GM21576 (cell line): ENCODE results near the gene MYCBP2.
"Not testable (repeated sequence)": the region's sequence is repeated elsewhere in the genome, so short reads cannot be mapped to it uniquely, and the experiment has no call there.

Source experiments
- ATAC-seq: cut with Tn5 transposase; IDR thresholded peaks from one replicate; pipeline ENCODE4 v1.9.1; 2021; ENCODE audit warnings: mild to moderate bottlenecking, moderate library complexity; ENCODE audit not compliant: unreplicated experiment

The MYCBP2 gene

DNA sequence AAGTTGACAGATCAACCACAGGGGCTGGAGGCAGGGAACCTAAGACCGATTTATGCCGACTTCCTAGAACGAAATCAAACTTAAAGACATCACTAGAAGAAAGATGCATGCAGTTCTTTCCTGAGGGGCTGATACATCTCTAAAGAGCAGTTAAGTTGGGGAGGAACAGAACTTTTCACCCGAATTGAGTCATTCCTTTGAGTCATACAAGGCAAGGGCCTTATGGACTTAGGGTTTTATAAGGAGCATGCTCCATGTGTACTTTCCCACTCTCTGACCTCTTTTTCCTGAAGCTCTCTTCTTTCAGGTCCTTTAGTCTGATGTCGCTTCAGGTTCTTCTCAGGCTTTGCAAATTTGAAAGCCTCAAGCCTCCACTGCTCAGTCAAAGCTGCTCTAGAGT, 292.0 kb downstream of the MYCBP2 start:
- ATAC-seq = no peak

DNA sequence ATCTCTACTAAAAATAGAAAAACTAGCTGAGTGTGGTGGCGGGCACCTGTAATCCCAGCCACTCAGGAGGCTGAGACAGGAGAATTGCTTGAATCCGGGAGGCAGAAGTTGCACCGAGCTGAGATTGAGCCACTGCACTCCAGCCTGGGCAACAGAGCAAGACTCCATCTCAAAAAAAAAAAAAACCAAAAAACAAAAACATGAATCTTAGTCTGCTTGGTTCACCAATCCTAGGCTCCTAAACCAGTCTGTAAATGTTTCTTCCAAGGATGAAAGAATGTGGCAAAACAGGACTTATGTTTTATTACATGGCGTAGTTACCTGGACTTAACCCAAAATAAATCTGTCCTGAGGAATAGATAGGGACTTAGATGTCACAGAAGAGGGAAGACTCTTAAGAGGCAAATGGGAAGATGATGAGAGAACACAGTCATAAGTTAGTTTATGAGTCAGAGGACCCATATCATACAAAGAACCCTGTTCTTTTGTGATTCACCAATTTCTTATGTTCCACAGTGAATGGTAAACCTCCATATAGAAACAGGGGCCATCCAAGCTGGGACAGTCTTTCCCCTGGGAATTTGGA, 293.1 kb downstream of the MYCBP2 start:
- ATAC-seq = no peak

- ATAC-seq = no peak
Observed at GRCh38 chr13:77031656-77032243, 295.1 kb downstream of the MYCBP2 start.

- no peak for ATAC-seq
Observed at GRCh38 chr13:77029436-77029835, 297.5 kb downstream of the MYCBP2 start.

DNA sequence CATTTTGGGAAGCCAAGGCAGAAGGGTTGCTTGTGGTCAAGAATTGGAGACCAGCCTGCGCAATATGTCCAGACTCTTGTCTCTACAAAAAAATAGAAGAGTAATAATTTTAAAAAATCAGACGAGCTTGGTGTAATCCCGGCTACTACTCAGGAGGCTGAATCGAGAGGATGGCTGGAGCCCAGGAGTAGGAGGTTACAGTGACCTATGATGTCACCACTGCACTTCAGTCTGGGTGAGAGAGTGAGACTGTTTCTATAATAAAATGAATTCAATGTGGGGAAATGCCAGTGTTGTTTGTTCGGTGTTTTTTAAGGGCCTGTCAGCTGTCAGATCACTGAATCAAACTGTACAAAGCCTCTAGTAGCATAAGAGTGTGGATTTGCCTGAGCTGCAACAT, 298.7 kb downstream of the MYCBP2 start:
- no peak for ATAC-seq

GRCh38 chr13:77026861-77027621, 299.9 kb downstream of the MYCBP2 start, which contains the start of gene FBXL3:
FBXL3 (minus strand) TSS chr13:77027159; CDS start chr13:77021860, 5,299 bp downstream.
- peak; percentile 50 for ATAC-seq

- peak; percentile 52 for ATAC-seq
Observed at GRCh38 chr13:77026255-77026860, 300.5 kb downstream of the MYCBP2 start.

- no peak for ATAC-seq
Observed at GRCh38 chr13:77022341-77022740, 304.6 kb downstream of the MYCBP2 start.

- ATAC-seq = no peak
Observed at GRCh38 chr13:77019756-77020155, 307.1 kb downstream of the MYCBP2 start.

DNA sequence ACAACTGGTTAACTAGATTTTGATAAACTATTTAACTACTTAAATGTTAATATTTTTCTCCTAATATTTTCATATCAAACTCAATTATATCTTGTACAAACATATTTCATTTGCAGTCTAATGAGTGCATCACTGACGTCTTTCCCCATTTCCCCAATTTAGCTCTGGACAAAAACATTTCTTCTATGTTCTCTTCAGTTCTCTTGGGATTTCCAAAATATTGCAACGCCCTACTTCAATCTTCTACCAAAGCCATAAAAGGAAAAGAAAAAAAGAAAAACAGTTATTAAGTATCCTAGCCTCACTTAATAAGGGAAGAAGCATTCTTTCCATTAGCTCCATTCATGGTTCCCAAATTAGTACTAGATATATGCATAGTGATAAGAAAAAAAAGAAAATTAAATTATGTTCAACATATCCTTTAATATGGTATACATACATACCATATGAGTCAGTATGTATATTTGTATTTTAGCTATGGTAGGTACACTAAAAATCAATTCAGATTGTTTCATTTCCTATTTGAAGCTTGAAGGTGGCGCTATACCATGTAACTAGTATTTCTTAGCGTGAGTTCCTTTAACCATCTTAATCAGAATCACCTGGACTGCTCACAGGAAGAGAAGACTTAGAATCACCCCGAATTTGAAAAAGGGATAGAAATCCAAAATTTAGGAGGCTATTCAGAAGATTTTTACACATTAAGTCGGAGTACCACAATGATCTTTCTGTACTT, 309.8 kb downstream of the MYCBP2 start:
- ATAC-seq = no peak

DNA sequence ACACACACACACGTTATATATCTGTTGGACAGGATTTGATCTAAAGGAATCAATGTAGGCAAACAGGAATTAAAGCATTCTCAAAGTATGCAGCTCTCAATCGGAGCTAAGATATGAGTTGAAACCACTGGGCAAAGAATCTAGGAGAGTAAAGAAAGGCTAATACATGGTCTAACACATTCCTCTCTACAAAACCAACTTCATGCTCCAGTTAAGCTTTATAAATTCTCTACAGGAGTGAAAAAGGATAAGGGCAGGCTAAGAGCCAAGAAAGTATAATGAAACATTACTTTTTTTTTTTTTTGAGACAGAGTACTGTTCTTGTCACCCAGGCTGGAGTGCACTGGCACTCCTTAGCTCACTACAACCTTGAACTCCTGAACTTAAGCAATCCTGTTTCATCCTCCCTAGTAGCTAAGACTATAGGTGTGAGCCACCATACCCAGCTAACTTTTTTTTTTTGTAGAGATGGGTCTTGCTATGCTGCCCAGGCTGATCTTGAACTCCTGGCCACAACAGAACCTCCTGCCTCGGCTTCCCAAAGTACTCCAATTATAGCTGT, 310.6 kb downstream of the MYCBP2 start:
- no peak for ATAC-seq

- no peak for ATAC-seq
Observed at GRCh38 chr13:77014906-77015685, 311.8 kb downstream of the MYCBP2 start.

- no peak for ATAC-seq
Observed at GRCh38 chr13:77013853-77014542, 312.9 kb downstream of the MYCBP2 start.

DNA sequence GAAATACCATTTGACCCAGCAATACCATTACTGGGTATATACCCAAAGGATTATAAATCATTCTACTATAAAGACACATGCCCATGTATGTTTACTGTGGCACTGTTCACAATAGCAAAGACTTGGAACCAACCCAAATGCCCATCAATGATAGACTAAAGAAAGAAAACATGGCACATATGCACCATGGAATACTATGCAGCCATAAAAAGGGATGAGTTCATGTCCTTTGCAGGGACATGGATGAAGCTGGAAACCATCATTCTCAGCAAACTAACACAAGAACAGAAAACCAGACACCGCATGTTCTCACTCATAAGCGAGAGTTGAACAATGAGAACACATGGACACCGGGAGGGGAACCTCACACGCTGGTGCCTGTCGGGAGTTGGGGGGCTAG, 317.2 kb downstream of the MYCBP2 start:
- ATAC-seq = not testable (repeated sequence)

DNA sequence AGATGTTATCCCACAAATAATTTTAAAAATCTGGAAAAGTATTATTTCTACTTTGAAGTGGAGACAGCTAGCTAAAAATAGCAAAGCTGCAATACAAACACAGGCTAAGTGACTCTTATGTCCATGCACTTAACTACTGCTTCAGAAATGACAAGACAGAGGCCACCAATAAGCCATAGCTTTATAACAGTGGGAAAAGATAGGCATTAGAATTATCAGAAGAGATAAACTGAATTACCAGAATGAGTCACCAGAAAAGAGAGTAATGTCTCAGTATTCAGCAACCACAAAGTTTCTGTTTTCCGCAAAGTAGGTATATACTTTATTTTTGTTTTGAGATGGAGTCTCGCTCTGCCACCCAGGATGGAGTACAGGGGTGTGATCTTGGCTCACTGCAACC, 317.9 kb downstream of the MYCBP2 start:
- no peak for ATAC-seq

DNA sequence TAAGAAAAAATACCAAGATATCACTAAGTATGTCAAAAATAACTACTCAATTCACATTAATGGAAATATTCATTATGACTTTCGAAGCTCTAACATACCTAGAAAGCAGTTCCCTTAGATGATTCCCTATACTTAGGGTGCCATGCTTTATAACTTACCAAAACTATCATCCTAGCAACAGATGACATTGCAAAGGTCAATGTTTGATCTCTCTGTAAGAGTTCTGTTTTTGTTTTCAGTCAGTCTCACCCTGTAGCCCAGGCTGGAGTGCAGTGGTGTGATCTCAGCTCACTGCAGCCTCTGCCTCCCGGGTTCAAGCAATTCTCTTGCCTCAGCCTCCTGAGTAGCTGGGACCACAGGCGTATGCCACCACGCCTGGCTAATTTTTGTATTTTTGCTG, 318.6 kb downstream of the MYCBP2 start:
- not testable (repeated sequence) for ATAC-seq

DNA sequence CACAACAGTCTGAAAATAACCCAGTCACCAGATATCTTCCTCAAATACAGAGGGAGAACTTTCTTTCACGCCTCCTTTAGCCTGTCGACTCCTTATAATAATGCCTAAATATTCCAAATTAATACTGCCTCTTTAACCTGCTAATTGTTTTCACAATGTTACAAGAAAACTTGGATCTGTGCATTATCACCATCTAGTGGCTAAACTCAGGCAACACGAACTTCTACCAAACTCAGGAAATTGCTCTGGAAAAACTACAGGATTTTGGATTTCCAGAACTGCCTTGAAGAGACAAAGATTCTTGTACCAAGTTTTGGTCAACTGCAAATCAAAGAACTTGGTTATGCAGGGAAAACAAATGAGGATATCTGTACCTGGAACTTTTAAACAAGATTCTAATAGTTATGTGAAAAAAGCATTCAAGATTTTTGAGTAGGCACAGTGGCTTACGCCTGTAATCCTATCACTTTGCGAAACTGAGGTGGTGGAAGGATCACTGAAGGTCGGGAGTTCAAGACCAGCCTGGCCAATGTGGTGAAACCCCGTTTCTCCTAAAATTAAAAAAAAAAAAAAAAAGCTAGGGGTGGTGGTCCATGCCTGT, 324.2 kb downstream of the MYCBP2 start:
- no peak for ATAC-seq

DNA sequence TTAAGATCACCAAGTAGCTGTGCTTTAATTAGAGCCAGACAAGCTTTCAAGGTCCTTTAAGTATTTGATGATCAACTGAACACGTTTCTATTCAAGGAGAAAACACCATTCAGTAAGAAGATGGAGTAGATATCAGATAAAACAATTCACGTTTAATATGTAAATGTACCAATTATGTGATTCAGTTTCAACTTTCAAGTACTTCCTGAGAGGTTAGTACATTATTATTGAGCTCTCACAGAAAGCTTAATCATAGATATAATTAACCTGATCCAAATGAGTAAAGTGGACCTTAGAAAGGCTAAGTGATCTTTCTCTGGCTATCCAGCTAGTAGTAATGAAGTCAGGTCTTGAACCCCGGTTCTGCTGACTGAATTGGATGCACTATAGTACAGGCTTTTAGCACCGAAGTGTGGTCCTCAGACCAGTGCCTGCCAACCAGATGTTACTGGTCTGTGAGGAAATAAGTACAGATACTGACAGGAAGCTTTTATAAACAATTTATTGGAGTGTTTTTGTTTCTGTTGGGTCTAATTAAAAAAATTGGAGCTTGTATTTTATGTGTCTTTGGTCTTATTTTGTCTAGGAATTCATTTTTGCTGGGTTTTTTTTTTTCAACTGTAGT, 324.8 kb downstream of the MYCBP2 start:
- ATAC-seq = no peak

DNA sequence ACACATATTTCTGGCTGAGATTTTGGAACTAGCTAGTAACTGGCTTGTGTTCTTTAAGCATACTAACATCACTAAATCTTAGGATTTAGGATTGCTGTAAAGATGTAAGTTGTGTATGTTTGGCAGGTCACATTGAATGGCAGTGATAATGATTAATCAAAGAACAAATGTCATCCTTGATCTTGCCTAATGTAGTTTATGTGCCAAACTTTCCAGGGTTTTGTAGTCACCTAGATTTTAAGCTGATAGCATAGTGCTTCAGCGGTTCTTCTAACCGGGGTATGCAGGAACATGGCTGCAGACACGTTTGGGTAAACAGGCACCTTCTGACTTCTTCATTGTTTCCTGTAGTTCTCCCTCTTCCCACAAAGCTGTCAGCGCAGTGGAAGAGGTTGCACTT, 325.4 kb downstream of the MYCBP2 start:
- ATAC-seq = no peak
